ENCODE data around the gene TEX55.

DNA sequence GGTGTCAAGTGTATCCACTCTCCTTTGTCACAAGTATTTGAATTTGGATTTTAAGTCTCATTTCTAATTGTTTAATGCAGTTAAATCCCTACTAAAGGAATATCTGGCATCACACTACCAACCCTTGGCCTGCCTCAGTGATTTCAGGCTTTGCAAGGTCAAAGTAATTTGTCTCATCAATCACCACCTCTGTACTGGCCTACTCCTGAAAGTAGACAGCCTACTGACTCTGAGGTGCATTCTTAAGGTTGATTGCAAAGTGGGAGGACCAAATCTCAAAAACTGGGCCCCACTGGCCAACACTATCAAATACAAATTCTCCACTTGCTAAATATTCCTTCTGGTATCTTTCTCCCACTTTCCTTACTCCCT is 851 bp upstream of the TEX55 start:
- TF ChIP-seq CTCF (IDR thresholded peaks at IDR 0.05) (no peak), POLR2A (IDR thresholded peaks at IDR 0.05) (no peak)
